ENCODE data around the gene TTC6. TPM values are rescaled to one million over a fixed set of nuclear protein-coding genes. Genes with fewer than 3 reads are reported as not detected.

TTC6 gene
- total and polyA plus RNA-seq, 10 of the 15 experiments (the other 5 are each of a cell fraction or from before 2014, with no cell fraction given), result not detected

- CTCF ChIA-PET, result no interaction called here
- H3K27me3 ChIP-seq (replicated peaks in 1 of 2; ENCODE audit: control insufficient read depth in 2 of 2, insufficient read depth in 2 of 2, low read length in 1 of 2), result no peaks in the 10 kb centered on the region
- DNase-seq (ENCODE audit: low read depth, low spot score) (no peak), ATAC-seq (no peak), FAIRE-seq (no peak)
- H3K4me2 ChIP-seq (ENCODE audit: control insufficient read depth, insufficient read depth), result no peak overlapping the region
- H3K27ac ChIP-seq (ENCODE audit: control insufficient read depth, insufficient read depth), result no peak overlapping the region
- in situ Hi-C loops (cut with MboI) (no loop called here), intact Hi-C loops (cut with micrococcal nuclease; ENCODE audit: unreplicated experiment) (no loop called here)
- no peaks in the 10 kb centered on the region for H3K36me3 ChIP-seq (ENCODE audit: control insufficient read depth in 2 of 2, insufficient read depth in 2 of 2, low read length in 1 of 2)
- H3K9ac ChIP-seq (ENCODE audit: control insufficient read depth, insufficient read depth, low read length), result no peak overlapping the region
- no peaks in the 10 kb centered on the region for H3K4me1 ChIP-seq (ENCODE audit: control insufficient read depth, insufficient read depth, low read length)
- H4K20me1 ChIP-seq (ENCODE audit: control insufficient read depth, insufficient read depth), result no peaks in the 10 kb centered on the region
- POLR2A ChIA-PET, result no interaction called here
- SMC1A ChIA-PET (ENCODE audit: uncharacterized antibody, unreplicated experiment), result no interaction called here
- no TSS peak for BruUV-seq (replicated peaks)
- no peak overlapping the region for H2AFZ ChIP-seq (ENCODE audit: control insufficient read depth, low read depth, low read length)
- RAD21 ChIA-PET (ENCODE audit: unreplicated experiment), result no interaction called here
- no peak overlapping the region for H3K4me3 ChIP-seq
- H3K79me2 ChIP-seq (ENCODE audit: control insufficient read depth, insufficient read depth, low read length), result no peaks in the 10 kb centered on the region
- no peaks in the 10 kb centered on the region; the same call in 2 of the 3 replicates for H3K9me3 ChIP-seq (replicated peaks; ENCODE audit: control insufficient read depth, insufficient read depth, low read length)
- 55% methylated on average over 31 of the region's 81 CpGs for WGBS (ENCODE audit: insufficient coverage, insufficient replicate concordance, low lambda C conversion rate, missing lambda C conversion rate)
- TF ChIP-seq SMAD1 (IDR thresholded peaks at IDR 0.05; ENCODE audit: low read depth, partially characterized antibody) (no peak), FOXM1 (IDR thresholded peaks at IDR 0.05; ENCODE audit: low read depth, low read length) (no peak), ZBTB11 (CRISPR knock-in tag; IDR thresholded peaks at IDR 0.05) (no peak), EZH2 (IDR thresholded peaks at IDR 0.05; ENCODE audit: borderline replicate concordance, control insufficient read depth, low read depth, low read length) (no peak), NBN (IDR thresholded peaks at IDR 0.05) (no peak), RB1 (IDR thresholded peaks at IDR 0.05; ENCODE audit: borderline replicate concordance) (no peak), GABPA (IDR thresholded peaks at IDR 0.05; ENCODE audit: low read depth) (no peak), PML (IDR thresholded peaks at IDR 0.05; ENCODE audit: low read length) (no peak), BACH1 (IDR thresholded peaks at IDR 0.05; ENCODE audit: borderline replicate concordance) (no peak), SREBF1 (IDR thresholded peaks at IDR 0.05; ENCODE audit: low read length) (no peak), ZNF24 (IDR thresholded peaks at IDR 0.05) (no peak), IKZF1 (conservative IDR thresholded peaks at IDR 0.05) (no peak), TAF1 (IDR thresholded peaks at IDR 0.05; ENCODE audit: borderline replicate concordance, low read depth, low read length) (no peak), SMC3 (IDR thresholded peaks at IDR 0.05; ENCODE audit: borderline replicate concordance, low read length) (no peak), EED (IDR thresholded peaks at IDR 0.05; ENCODE audit: low read depth) (no peak), YBX1 (IDR thresholded peaks at IDR 0.05) (no peak), HDAC2 (IDR thresholded peaks at IDR 0.05) (no peak), ZNF217 (IDR thresholded peaks at IDR 0.05) (no peak)
- TF ChIP-seq, protein P1, sequence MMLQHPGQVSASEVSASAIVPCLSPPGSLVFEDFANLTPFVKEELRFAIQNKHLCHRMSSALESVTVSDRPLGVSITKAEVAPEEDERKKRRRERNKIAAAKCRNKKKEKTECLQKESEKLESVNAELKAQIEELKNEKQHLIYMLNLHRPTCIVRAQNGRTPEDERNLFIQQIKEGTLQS (IDR thresholded peaks at IDR 0.05; ENCODE audit: borderline replicate concordance, extremely low read depth, low read depth, low read length), result no peak
Measured at GRCh38 chr14:37622231-37622923, 26.9 kb downstream of the TTC6 start.

Measured in GM12878 (cell line).